IPS-11a (cell line): Measurements from ENCODE around the gene MVD.
A peak's percentile ranks its signal among the peaks of the same experiment; 100 is the strongest.

Experiments
- H3K4me3 ChIP-seq: one replicate; pipeline ENCODE4 v1.5.1; 2013; ENCODE audit warnings: low read depth, low read length, control low read depth

MVD gene, protein sequence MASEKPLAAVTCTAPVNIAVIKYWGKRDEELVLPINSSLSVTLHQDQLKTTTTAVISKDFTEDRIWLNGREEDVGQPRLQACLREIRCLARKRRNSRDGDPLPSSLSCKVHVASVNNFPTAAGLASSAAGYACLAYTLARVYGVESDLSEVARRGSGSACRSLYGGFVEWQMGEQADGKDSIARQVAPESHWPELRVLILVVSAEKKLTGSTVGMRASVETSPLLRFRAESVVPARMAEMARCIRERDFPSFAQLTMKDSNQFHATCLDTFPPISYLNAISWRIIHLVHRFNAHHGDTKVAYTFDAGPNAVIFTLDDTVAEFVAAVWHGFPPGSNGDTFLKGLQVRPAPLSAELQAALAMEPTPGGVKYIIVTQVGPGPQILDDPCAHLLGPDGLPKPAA

DNA sequence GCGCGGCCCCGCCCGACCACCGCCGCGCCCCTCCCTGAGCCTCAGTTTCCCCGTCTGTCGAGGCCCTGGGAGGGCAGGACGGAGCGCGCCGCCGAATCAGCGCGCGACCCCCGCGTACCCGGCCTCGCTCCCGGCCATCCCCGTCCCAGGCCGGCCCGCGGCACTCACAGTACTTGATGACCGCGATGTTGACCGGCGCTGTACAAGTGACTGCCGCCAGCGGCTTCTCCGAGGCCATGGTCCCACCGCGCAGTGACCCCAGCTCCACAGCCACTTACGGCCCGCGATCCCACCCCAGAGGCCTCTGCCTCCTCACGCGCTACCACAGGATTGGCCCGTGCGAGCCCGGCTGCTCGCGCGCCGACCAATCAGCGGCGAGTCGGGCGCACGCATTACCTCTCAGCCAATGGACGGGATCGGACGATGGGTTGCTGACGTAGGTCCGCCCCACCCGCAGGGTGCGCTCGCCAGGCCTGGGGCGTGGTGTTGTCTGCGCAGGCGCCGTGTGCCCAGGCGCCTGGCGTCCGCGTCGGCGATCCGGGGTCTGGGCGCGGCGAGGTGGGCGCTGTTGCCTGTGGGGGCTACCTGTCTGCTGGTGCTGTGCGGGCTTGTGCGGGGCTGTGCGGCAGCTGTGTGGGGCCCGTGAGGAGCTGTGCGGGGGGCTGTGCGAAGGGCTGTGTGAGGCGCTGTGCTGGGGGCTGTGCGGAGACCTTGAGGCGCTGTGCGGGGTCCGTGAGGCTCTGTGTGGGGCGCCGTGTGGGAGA is at the start of gene MVD:
MVD (minus strand) TSS at position 249 of the 764 bp plus-strand sequence; CDS start at position 238, 11 bp downstream.
- H3K4me3 ChIP-seq: peak within 1 kb of the TSS; percentile 68

DNA sequence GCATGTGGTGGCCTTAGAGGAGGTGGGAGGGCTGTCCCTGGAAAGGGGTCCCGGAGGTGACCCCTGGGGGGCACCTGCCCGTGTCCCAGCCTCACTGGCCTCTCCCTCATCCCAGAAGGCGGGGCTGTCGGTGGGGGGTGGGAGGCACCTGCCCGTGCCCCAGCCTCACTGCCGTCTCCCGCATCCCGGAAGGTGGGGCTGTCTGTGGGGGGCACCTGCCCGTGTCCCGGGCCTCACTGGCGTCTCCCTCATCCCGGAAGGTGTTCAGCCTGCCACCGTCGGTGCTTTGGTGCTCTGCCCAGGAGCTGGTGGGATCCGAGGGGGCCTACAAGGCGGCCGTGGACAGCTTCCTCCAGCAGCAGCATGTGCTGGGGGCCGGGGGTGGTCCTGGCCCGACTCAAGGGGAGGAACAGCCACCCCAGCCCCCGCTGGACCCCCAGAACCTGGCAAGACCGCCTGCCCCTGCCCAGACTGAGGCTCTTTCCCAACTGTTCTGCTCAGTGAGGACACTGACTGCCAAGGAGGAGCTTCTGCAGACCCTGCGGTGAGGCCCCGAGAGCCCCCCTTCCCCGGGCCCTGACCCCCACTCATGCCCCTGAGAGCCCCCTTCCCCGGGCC is 49.6 kb upstream of the MVD start:
- H3K4me3 ChIP-seq: no peak overlapping the region

DNA sequence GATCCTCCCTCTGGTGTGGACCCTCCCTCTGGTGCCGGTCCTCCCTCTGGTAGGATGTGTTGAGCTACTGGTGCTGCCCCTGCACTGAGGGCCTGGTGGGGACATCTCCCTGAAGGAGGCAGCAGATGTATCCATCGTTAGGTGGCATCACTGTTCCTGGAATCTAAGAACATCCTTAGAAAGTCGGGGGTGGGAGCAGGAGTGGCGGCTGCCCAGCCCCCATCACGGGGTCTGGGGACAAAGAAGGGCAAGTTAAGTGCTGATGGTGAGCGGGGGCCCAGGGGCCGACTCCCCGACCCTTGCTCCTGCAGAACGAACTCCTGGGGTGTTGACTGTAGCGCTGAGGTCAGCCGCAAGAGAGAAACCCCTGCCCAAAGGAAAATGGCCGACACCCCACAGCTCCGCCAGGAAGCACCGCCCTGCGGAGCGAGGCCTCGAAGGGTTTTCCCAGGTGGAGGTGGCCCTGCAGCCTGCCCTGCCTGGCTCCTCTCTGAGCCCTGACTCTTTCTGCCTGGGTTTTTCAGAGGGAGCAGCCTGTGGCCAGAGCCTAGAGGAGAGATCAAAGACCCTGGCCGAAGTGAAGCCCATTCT is 49.0 kb upstream of the MVD start:
- H3K4me3 ChIP-seq: no peak overlapping the region

DNA sequence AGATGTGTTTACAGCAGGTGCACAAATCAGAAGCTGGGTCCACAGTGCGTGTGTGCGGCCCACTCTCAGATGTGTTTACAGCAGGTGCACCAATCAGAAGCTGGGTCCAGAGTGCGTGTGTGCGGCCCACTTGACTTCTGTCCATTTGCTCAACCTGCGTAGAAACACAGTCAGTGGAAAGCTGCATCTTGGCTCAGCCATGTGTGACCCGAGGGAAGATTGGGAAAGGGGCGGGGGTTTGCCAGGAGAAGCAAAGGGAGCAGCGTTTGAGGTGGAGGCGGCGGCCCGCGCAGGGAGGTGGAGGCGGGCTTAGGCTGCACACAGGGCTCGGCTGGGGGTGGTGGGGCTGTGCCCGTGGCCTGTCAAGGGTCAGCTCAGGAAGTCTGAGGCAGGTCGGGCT is 47.7 kb upstream of the MVD start:
- H3K4me3 ChIP-seq: no peak overlapping the region

DNA sequence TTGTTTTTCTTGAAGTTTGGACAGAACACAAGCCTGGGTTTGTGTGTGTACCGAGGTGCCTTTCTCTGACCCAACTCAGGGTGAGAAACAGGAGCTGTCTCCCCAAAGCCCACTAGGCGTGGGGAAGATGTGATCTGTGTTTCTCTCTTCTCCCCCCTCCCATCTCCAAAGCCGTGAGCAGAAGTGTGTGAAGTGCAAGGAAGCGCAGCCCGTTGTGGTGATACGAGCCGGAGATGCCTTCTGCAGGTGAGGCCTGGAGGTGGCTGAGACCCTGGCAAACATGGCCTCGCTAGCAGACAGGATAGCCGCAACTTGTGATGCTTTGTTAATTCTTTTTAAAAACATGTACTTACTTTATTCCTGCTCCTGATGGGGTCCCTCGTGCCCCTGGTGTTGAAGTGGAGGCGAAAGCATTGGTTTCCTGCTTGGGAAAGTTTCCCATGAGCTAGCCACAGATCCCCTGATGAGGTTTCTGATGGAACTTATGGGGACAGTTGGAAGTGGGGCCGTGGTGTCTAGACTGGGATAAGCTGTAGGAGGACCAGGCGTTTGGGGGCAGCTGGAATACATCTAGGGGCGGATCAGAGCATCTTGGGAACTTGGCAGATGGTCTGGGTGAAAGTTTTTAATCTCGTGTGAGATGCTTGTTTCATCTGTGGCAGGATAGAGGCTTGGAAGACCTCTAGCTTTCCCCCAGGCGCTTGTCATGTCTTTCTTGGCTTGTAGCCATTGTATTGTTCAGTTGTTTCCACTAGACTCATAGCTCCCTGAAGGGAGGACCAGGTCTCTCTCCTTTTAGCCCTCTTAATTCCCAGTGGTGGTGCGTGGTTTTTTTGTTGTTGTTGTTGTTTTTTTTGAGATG is 44.3 kb upstream of the MVD start:
- H3K4me3 ChIP-seq: peak overlapping the region; percentile 95

DNA sequence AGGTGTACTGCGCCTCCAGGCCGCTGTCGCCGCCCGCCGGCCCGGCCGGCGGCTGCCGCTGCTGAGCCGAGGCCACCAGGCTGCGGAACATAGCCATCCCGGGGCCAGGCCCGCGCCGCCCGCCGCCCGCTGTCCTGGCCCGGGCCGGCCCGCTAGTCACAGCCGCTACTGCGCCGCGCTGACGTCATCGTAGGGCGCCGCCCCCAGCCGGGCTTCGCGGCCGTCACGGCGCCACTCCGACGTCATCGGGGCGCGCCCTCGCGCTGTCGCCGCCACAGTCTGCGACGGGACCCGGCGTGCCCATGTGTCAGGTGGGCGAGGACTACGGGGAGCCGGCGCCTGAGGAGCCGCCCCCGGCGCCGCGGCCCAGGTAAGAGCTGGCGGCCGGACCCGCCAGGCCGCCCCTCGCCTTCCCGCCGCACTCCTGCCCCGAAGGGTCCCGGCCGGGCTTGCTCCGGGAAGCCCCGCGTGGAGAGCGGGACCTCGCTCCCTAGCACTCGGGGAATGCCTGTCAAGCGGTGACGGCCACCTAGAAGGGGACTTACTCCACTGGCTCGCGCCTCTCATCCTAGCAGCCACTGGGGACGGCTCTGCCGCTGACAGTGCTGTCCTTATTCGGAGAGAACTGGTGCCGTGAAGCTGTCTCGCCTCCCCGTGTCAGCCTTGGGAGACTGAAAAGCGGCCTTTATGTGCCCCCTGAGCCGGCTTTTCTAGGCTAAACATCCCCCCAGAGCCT is 43.5 kb upstream of the MVD start, which contains the start of the genes CTU2 and RNF166:
CTU2 (plus strand) TSS at position 275 of the 736 bp plus-strand sequence; CDS start at position 303, 28 bp downstream.
RNF166 (minus strand) TSS at position 180 of the 736 bp plus-strand sequence; CDS start at position 97, 83 bp downstream.
- peak within 1 kb of the TSS; percentile 95 for H3K4me3 ChIP-seq

DNA sequence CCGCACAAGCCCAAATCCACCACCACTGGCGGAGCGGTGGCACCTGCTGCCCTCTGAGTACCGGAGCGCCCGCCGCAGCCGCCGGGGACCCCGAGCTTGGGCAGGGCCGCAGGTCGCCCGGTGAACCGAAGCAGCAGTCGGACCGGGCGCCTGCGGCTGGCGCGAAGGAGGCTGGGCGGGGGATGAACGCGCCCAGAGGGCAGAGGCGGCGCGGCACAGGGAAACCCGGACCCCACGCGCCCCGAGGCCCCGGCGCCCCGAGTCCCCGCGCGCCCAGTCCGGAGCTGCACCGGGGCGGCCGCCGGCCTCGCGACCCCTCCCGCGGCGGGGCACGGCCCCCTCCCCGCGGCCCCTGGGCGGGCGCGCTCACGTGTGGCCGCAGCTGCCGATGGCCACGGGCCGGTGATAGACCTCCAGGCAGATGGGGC is 42.9 kb upstream of the MVD start:
- peak overlapping the region; percentile 95 for H3K4me3 ChIP-seq

DNA sequence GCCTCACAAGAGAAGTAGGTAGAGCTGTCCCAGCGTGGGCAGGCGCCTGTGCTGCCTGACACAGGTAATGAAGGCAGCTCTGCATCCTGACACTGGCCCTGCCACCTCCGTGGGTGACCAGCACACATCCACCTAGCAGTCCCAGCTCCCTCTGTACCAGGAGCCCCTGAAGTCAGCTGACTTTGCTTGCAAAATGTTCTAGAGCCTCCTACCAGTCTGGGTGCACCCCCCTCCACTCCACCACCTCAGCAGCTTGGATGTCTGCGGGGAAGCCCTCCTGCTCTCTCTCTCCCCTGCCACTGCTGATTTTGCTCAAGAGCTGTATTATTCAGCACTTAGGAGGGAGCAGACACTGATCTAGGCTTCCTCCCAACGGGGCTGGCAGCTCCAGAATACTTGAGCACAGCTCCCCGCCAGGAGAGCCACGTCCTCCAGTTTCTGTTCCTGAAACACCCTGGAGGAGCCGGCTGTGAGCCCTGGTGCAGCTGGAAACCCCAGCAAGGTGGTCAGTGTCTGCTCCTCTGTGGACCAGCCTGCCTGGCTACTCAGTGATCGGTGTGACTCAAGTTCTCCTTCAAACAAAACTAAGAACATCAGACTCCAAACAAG is 42.3 kb upstream of the MVD start:
- H3K4me3 ChIP-seq: peak overlapping the region; percentile 95

DNA sequence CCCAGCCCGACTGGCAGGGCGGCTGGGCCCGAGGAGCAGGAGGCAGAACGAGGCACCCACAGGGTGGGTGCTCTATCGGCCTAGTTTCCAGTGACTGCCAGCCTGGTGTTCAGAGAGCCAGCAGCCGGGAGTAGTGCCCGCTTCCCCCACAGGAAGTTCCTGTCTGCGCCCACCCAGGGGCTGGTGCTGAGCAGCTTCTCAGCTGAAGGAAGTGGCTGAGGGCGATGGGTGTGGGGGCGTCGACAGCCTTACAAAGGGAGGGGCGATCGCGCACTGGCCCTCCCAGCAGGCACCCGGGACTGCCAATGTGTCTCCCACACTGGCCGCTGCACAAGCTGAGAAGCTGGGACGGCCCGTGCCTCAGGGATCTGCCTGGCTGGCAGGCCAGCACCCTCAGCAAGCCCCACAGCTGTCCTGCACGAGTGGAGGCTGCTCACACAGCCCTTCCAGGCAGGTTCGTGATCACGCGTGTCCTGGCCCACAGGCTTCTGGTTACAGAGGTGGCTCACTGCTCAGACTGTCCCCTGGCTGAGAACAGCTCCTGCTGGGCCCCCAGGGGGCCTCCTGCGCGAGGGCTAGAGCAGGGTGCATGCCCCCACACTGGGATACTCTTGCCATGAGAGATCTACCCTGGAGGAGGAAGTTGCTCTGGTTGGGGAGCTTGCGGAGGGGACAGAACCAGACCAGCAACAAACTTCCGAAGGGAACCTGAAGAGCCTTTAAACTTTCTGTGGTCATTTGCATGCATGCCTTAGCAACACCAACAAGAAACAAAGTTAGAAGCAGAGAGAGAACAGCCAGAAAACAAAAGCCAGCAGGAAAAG is 40.8 kb upstream of the MVD start:
- H3K4me3 ChIP-seq: no peak overlapping the region

DNA sequence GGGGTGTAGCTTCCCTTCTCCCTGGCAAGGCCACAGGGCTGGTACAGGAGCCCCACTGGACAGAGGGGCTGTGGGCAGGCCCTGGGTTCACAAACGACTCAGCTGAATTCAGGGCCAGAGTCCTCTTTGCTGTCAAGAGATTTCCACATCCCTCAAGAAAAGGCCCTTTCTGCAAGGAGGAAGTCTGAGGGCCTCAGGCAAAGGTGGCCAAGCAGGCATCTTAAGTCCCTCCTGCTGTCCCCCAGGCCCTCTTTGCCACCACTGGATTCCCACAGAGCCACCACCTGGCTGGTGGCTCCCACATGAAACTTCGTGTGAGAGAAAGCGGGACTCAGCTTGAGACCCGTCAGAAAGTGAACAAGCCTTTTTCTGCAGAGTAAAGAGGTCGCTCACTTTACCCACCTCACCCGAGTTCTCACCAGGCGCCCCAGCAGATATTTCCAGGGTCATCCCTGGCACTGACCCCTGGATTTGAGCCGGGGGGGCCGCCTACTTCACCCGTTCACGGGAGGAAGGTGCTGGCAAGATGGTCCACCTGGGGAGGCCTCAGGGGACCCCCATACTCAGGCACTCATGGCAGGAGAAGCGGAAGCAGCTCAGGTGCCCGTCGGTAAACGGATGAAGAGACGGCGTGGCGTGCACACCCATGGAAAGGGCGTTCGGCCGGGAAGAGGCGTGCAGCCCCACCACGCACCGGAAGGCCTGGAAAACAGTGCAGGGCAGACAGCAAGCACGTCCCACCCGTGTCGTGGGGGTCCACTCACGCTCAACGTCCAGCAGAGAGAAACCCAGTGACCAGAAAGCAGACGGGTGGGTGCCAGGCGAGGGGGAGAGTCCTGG is 39.7 kb upstream of the MVD start:
- no peak overlapping the region for H3K4me3 ChIP-seq

DNA sequence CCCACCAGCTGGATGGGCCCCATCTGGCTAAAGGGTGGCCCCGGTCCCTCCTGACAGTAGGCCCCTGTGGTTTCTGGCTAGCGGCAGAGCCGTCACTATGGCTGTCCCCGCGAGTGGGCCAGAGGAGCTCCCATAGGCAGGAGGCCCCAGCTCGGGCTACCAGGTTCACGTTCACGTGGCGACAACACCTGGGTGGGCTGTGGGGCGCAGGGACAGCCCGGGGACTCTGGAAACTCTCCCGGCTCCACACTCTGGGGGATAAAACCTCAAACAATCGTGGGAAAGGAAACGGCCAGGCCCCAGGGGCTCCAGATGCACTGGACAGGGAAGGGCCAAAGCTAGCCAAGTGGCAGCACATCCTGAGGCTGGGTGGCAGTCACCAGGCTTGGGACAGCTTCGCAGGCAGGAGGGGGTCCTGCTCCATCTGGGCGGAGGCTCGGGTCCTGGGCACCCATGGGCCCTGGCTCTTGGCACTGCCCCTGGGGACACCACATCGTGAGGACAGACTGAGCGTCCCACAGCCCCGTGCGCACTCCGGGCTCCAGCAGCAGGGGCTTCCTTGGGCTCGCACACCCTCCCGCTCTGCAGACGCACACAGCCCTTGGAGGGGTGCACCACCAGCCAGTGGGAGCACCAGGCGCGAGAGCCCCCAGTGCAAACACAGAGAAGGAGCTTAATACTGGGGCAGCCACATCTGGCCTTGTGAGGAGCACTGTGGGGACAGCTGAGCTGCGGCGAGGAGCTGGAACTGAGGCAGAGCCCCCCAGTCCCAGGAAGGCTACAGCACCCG is 38.9 kb upstream of the MVD start:
- no peak overlapping the region for H3K4me3 ChIP-seq

DNA sequence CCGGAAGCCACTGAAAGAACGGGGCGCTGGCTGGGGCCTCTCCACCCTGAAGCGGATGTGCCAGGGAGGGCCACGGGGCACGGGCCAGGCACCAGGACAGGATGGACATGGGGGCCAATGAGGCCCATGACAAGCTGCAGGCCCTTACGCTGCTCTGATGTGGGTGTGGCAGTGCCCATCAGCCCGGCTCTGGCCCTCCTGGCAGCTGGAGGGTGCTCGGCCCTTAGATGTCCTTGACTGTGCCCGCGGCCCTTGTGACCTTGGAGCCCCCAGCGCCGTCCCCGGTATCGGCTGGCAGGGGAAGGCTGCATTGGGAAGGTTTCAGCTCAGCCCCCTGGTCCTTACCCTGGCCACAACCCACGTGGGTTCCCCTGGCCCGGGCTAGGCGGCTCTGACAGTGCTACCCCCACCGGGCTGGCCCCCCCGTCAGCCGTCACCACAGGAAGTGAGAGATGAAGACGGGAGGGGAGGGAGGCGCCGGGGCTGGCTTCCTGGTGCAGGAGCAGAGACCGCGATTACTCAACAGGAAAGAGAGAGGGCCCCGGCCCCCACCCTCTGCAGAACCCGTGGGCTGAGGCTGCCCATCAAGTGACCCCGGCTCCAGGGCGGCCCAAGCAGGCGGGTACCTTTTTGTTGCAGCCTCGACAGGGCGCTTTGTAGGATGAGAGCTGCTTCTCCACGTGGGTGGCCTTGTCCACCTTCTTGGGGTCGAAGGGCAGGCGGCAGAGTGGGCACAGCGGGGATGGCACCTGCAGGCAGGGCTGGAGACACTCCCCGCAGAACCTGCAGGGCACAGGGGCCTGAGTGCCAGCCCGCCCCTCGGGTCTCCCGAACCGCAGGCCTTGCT is 38.0 kb upstream of the MVD start:
- no peak overlapping the region for H3K4me3 ChIP-seq

DNA sequence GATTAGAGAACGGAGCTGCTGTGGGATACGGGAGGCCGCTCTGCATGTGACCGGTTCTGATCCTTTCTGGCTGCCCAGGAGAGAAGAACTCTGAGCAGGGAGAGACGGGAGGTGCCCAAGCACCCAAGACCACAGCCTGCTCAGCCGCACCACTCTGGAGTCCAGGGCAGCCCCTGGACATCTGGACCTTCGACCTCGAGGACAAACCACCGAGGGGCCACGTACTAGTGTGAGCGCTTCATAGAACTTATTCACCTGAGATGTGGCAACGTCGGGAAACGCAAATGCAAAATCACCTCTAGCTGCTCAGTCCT is 37.4 kb upstream of the MVD start:
- H3K4me3 ChIP-seq: no peak overlapping the region

DNA sequence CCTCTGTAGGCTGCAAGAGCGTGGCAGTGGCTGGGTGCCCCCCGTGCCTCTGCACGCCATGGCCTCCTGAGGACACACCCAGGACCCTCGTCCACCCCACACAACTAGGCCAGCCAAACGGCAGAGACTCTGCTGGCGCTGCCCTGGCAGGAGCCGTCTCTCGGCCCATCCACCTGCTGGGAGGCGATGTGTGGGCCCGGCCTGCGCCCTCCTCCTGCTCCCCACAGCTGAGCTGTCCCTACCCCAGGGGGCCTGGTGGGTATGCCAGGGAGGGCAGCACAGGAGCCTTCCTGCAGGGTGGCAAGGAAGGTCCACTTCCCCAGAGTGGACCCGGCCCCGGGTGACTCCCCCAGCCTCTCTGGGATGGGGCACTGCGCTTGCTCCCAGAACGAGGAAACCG is 36.3 kb upstream of the MVD start:
- H3K4me3 ChIP-seq: no peak overlapping the region

DNA sequence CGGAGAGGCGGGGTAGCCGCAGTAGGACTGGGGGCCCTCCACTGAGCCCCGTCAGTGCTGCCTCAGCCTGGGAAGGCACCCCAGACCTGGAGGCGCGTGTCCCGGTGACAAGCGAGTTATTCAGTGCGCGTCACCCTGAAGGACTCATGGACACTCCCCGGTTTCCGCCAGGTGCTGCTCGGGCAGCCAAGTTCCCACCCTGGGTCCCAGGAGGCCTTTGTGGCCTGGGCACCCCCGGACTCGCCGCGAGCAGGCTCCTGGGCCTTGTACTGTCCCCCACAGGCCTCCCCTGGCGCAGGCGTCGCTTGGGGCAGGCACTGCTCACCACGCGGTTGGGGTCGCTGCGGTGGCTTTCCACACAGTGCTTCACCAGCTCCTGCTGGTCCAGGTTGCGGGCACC is 35.8 kb upstream of the MVD start:
- H3K4me3 ChIP-seq: no peak overlapping the region
